ENCODE measurements around the gene MAD1L1.

DNA sequence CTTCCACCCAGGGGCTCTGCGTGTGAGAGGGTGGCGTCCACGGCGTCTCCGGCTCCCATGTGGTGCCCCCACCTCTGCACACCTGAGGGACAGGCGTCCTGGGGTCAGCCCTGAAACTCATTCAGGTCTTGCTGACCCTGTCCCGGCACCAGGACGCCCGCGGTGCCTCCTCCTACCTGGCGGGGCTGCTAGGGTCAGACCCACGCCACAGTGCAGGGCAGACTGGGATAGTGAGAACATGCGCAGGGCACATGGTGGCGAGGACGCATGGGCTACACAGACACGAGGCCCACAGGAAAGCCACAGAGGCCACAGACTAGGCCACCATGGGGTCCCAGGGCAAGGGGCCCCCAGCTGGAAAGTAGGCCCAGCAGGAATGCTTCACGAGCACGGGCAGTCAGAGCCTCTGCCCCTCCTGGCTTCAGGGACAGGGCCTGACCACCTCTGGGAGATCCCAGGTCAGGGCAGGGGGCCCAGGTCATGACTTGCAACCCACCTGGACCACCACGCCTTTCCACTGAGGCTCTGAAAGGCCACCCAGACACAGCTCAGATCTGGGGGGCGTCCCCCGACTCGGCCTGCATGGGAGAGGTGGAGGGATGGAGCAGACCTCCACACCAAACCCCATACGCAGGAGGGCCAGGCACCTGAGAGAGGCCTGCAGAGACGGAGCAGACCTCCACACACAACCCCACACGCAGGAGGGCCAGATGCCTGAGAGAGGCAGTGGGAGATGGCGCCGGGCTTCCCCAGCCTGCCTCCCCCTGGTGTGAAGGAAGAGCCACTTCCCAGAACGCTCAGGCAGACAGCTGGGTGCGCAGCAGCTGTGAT lies 374.1 kb downstream of the MAD1L1 start:
- TF ChIP-seq, protein P1, sequence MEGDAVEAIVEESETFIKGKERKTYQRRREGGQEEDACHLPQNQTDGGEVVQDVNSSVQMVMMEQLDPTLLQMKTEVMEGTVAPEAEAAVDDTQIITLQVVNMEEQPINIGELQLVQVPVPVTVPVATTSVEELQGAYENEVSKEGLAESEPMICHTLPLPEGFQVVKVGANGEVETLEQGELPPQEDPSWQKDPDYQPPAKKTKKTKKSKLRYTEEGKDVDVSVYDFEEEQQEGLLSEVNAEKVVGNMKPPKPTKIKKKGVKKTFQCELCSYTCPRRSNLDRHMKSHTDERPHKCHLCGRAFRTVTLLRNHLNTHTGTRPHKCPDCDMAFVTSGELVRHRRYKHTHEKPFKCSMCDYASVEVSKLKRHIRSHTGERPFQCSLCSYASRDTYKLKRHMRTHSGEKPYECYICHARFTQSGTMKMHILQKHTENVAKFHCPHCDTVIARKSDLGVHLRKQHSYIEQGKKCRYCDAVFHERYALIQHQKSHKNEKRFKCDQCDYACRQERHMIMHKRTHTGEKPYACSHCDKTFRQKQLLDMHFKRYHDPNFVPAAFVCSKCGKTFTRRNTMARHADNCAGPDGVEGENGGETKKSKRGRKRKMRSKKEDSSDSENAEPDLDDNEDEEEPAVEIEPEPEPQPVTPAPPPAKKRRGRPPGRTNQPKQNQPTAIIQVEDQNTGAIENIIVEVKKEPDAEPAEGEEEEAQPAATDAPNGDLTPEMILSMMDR (IDR thresholded peaks at IDR 0.05) = no peak
- no peak for TF ChIP-seq EP300 (IDR thresholded peaks at IDR 0.05)
